ENCODE data around the gene BPIFB1.

DNA sequence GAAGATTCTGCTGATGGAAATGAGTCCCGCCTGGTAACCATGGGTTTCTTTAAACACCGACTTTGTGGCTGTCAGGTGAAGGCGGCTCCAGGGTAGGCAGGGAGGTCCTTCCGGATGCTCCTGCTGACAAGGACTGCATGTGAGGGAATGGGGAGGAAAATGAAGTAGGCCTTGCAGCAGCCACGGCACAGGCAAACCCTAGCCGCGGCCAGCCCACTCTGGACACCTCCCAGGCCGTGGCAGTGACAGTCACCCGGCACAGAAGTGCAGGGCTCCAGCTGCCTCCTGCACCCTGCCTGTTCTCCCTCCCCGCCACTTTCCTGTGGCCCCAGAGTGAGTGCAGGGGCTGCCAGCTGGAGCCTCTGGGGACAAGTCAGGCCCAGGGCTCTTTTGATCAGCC lies 21.0 kb downstream of the BPIFB1 start:
- TF ChIP-seq, protein P1, sequence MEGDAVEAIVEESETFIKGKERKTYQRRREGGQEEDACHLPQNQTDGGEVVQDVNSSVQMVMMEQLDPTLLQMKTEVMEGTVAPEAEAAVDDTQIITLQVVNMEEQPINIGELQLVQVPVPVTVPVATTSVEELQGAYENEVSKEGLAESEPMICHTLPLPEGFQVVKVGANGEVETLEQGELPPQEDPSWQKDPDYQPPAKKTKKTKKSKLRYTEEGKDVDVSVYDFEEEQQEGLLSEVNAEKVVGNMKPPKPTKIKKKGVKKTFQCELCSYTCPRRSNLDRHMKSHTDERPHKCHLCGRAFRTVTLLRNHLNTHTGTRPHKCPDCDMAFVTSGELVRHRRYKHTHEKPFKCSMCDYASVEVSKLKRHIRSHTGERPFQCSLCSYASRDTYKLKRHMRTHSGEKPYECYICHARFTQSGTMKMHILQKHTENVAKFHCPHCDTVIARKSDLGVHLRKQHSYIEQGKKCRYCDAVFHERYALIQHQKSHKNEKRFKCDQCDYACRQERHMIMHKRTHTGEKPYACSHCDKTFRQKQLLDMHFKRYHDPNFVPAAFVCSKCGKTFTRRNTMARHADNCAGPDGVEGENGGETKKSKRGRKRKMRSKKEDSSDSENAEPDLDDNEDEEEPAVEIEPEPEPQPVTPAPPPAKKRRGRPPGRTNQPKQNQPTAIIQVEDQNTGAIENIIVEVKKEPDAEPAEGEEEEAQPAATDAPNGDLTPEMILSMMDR (IDR thresholded peaks at IDR 0.05), result no peak
- TF ChIP-seq EZH2 (IDR thresholded peaks at IDR 0.05) (no peak), EZH2phosphoT487 (IDR thresholded peaks at IDR 0.05) (no peak)

Data from neural progenitor cell (in vitro differentiated cells).